ENCODE data around the gene EIF2S2.

EIF2S2 gene

GRCh38 chr20:34075647-34076046 is 36.4 kb downstream of the EIF2S2 start:
- TF ChIP-seq CTCF (IDR thresholded peaks at IDR 0.05; ENCODE audit: low read depth, low read length): no peak
- H3K4me3 ChIP-seq (ENCODE audit: low read depth, low read length): no peak overlapping the region

- H3K4me3 ChIP-seq (ENCODE audit: low read depth, low read length): no peak overlapping the region
- TF ChIP-seq CTCF (IDR thresholded peaks at IDR 0.05; ENCODE audit: low read depth, low read length): no peak
Measured at GRCh38 chr20:34074101-34074760, 37.8 kb downstream of the EIF2S2 start.

GRCh38 chr20:34072778-34073177 is 39.3 kb downstream of the EIF2S2 start:
- no peak for TF ChIP-seq CTCF (IDR thresholded peaks at IDR 0.05; ENCODE audit: low read depth, low read length)
- no peak overlapping the region for H3K4me3 ChIP-seq (ENCODE audit: low read depth, low read length)

GRCh38 chr20:34072076-34072475 is 40.0 kb downstream of the EIF2S2 start:
- no peak for TF ChIP-seq CTCF (IDR thresholded peaks at IDR 0.05; ENCODE audit: low read depth, low read length)
- H3K4me3 ChIP-seq (ENCODE audit: low read depth, low read length): no peak overlapping the region

GRCh38 chr20:34070859-34071258 is 41.2 kb downstream of the EIF2S2 start:
- H3K4me3 ChIP-seq (ENCODE audit: low read depth, low read length): no peak overlapping the region
- TF ChIP-seq CTCF (IDR thresholded peaks at IDR 0.05; ENCODE audit: low read depth, low read length): no peak

- TF ChIP-seq CTCF (IDR thresholded peaks at IDR 0.05; ENCODE audit: low read depth, low read length): no peak
- no peak overlapping the region for H3K4me3 ChIP-seq (ENCODE audit: low read depth, low read length)
Measured at GRCh38 chr20:34070079-34070439, 42.0 kb downstream of the EIF2S2 start.

- TF ChIP-seq CTCF (IDR thresholded peaks at IDR 0.05; ENCODE audit: low read depth, low read length): peak; percentile 74
- H3K4me3 ChIP-seq (ENCODE audit: low read depth, low read length): no peak overlapping the region
Measured at GRCh38 chr20:34069341-34070078, 42.5 kb downstream of the EIF2S2 start.
